GM19239 (cell line): ENCODE measurements around the gene SPSB1.
A peak's percentile ranks its signal among the peaks of the same experiment; 100 is the strongest.

Source experiments
- DNase-seq: peaks from one replicate; pipeline ENCODE4 v3.0.0; 2011; ENCODE audit warnings: low spot score; ENCODE audit not compliant: insufficient read length
- FAIRE-seq: peaks from 2 replicates; lab custom pipeline; 2011; peaks lifted over from hg19 to GRCh38; lab: Jason Lieb, UNC

SPSB1 gene

DNA sequence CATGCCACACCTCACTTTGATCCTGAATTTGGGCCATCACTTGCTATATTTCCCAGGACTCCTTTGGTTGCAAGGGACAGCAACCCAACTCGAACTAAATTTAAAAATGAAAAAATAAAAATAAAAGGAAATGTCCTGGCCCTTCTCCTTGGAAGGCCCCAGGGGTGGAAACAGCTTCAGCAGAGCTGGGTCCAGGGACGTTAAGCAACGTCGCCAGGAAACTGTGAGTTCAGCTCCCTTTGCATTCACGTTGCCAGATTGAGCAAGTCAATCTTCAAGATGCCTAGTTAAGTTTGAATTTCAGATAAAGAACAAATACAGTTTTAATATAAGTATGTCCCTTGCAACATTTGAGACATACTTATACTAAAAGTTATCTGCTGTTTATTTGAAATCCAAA, 14.6 kb upstream of the SPSB1 start:
- FAIRE-seq (no peak), DNase-seq (no peak)

DNA sequence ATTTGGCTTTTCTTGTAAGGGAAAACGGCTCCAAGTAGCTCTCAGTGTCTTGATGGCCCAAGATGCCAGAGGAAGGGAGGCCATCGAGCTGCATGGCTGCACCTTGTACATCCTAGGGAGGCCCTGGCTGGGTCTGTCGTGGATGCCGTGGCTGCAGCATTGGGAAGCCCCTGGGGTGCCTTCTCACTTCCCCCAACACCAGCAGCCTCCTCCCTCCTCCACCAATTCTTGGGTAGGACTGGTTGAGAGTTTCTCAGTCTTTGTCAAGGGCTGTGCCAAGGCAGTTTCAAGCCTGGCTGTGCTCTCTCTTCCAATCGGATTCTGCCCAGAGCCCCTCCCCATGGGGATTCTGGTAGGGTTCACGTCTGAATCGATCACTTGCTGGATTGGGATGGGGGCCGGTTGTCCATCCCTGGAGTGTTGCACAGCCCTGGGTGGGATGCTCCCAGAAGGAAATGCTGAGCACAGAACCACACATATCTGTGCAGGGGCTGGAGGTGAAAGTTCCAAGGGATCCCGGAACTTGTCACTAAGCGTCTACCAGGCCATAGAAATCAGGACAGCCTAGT, 14.0 kb upstream of the SPSB1 start:
- no peak for DNase-seq
- FAIRE-seq, result no peak

DNA sequence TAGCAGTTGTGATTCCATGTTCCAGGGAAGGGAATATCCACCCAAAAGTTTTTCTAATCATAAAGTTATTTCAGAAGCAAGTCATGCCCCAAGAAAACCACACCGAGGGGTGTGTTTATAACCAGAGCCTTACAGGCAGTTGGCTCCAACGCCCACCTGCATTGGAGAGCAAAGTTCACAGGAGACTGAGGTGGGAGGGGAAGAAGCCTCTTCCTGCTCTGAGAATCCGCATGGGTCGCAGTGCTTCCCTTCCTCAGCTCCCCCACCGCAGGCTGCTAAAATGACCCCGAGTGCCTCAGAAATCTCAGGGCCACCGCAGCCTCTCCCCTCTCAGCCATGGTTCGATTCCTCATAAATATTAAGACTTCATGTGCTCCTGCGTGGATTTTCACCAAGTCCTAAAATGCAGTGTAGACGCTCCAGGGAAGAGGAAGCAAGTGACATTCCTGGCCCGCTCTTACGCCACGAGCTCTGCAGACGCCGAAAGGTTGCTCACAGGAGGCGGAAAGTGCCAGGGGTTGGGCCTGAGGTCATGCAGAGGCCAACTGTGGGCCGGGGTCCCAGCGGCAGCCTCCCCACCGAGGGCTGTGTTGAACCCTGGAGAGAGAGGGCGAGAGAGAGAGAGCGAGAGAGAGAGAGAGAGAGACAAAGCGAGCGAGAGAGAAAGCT, 13.4 kb upstream of the SPSB1 start:
- DNase-seq (no peak), FAIRE-seq (no peak)

DNA sequence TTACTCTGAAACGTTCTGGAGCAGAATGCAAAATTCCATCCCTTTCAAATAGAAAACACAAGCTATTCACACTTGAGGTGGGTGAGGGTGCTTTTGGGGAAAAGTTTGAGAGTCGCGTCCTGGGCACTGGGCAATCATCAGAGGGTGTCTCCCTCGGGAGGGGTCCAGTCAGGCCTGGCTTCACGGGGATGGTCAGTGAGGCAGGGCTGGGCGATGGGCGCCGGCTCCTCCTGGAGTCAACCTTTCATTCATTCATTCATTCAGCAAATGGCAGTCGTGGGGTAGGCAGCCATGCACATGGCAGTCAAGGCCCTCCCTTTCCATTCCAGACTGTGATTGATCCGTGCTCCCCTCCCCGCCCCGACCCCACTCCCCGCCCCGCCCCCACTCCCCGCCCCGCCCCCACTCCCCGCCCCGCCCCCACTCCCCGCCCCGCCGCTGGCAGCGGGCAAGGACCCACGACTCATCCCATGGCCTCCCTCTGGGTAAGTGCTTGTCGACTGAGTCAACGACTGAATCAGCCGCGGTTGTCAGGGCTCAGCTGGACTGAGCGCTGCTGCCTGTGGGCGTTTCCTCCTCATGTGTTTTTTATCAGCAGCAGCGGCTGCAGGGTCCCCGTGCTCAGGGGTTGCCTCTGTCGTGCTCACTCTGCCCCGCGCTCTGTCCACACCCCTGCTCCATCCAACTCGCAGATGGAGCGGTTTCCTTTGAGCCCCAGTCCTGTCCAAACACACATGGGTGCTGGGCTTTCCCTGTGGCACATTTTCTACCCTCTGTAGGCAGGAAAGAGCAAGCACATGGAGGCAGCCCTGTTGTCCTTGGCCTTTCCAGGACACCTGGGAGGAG, 12.5 kb upstream of the SPSB1 start:
- DNase-seq, result no peak
- no peak for FAIRE-seq

DNA sequence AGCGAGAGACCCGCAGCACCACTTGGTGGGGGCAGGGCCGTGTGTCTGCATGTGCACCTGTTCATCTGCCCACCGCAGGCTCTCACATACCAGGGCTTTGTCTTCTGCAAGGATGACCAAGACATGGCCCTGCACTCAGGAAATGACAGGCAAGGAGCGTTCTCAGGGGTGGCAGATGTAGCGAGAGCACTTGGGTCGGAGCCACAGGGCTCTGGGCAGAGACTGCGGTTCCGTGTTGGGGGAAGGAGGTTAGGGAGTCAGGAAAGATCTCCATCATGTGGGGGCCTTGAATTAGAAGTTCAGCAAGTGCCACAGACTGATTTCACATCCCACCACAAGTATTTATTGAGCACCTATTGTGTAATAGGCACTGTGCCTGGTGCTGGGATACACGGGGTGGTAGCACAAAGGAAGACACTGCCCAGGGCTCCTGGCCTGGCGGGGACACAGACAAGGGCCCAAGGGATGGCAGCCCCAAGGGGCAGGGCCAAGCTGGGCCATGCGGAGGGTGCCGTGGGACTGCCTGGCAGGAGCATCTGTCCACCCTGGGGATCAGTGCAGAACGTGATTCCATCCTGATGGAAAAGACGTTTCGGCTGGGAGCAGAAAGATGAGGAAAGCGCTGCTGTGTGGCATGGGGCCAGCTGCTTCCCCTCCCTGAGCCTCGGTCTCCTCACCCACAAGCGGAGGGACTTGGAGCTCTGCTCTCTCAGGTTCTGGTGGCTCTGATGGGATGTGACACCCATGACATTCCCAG, 11.4 kb upstream of the SPSB1 start:
- no peak for DNase-seq
- FAIRE-seq, result no peak

DNA sequence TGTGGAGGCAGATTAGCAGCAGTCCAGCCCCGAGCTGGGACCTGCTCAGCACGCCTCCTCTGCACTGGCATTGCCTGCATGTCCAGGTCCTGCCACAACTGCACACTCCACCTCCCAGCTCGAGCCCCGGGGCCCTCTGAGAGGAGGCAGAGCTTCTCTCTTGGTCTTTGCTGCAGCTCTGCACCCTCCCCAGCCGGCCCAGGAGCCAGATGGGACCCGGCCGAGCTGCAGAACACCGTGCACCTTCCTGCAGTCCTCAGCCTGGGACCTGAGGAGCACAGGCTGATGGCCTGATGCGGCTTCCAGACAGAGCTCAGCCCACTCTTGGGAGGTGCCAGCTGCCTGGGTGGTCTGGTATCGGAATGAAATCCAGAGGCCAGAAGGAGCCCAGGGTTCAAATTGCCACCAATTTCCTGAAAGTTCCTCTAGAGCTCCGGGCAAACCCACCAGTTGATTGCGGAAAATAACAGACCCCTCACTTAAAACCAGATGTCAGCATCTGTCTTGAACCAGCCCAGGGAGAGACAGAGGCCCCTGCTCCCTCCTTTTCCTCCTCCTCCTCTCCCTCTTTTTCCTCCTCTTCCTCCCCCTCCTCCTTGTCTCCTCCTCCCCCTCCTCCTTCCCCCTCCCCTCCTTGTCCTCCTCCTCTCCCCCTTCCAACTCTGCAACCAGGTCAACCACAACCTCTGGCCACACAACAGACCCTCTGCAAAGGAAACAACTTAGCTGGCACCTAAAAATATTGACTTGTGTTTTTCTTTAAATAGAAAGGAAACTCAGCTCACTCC, 10.6 kb upstream of the SPSB1 start:
- no peak for DNase-seq

DNA sequence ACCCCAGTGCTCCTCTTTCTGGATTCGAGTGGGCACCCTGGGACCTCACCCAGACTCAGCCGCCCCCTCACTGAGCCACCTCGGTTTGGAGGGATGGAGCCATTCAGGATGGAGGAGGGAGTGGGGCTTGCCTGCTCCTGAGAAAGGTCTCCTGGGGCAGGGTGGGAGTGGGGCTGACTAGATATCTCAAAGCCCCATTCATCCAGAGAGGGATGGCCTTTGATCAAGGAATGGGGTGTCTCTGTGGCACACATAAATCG, 10.1 kb upstream of the SPSB1 start:
- no peak for FAIRE-seq

More for the DNA sequence above, 10.6 kb upstream of the SPSB1 start:
- FAIRE-seq, result no peak

DNA sequence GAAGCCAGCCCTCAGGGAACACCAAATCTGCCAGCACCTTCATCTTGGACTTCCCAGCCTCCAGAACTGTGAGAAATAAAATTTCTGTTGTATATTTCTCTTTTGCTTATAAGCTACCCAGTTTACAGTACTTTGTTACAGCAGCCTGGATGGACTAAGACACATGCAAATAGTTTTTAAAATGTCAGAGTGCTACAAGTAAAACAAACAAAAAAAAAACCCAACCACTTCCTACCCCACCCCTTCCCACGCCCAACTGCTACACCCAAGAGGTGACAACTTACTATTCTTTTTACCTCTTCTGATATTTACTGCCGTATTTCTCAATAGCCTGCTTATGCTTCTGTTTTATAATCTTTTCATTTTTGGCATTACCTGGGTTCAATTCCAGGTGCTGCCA, 8.6 kb upstream of the SPSB1 start:
- FAIRE-seq (no peak), DNase-seq (no peak)

More for the DNA sequence above, 10.1 kb upstream of the SPSB1 start:
- no peak for DNase-seq

DNA sequence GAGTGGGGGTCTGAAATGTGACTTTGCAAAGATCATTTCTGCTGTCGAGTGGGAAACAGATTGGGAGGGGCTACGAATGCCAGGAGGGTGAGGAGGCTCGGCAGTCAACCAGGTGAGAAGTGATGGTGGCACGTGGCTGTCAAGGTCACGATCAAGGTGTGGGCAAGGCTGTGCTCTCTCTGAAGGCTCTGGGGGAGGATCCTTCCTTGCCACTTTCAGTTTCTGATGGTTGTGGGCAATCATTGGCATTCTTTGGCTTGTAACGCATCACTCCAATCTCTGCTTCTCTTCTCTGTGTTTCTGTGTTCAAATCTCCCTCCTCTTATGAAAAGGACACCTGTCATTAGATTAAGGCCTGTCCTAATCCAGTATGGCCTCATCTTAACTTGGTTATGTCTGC, 6.1 kb upstream of the SPSB1 start:
- DNase-seq (no peak), FAIRE-seq (no peak)

DNA sequence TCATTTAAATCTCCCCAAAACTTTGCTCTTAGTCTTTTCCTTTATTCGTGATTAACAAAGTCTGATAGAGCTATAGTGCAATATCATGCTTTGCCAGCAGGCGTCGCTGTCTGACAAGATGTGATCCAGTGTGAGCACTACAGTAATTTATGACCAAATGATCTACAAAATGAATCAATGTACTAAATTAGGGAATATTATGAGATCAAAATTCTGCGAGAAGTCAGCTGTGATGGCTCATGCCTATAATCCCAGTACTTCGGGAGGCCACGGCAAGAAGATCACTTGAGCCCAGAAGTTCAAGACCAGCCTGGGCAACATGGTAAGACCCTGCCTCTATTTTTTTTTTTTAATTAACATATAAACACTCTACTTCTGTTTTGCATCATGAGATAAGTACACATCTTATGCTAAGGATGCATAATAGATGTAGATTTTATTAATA, 3.6 kb upstream of the SPSB1 start:
- DNase-seq (no peak), FAIRE-seq (peak; percentile 81)

DNA sequence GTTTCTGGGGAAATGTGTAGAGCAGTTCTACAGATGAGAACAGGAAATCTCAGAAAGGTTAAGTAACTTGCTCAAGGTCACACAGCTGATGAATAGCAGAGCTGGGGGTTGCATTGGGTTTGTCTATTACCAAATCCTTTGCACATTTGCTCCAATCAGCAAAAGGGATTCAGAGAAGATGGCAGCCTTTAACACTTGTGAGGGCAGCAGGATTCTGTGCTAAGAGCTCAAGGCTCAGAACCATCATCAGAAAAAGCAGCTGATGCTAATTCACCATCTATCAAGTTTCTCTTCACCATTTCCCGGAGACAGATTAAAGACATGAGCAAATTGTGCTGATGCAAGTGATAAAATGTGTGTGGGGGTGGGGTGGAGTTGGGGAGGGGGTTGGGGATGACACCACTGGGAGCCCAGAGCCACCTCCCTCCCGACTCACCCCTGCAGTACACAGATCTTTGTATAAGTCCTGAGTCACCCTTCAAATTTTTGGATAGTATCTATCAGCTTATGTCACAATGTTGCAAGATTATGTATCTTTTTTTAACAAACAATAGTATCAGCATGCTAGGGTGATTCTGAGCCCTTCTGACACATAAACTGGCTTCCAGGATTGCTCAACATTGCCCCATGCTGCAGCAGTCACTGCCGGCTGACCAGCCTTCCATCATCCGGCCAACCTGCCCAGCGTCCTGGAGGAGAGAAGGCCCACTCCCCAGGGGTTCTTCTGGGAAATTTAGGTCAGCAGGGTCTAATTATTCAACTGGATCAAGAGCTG, 2.8 kb upstream of the SPSB1 start:
- no peak for FAIRE-seq
- DNase-seq, result no peak

DNA sequence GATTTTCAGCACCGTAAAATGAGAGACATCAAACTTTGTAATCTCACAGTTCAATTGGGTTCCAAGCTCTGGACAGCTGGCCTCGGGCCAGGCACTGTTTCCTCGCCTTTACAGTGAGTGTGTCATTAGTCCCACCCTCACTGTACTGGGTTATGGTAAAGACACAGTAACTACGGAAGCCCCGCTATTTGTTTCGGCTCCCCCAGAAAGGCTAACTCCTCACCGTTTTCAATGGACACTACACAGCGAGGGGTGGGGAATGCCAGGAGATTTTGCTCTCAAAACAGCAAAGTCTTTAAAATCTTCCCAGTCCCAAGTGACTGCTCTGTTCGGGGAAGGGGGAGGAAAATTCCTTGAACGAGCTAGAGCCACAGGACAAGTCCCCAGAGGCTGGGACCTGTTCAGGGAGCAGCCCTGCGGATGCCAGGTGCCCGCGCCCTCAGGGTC, 757 bp upstream of the SPSB1 start:
- FAIRE-seq (no peak), DNase-seq (no peak)

DNA sequence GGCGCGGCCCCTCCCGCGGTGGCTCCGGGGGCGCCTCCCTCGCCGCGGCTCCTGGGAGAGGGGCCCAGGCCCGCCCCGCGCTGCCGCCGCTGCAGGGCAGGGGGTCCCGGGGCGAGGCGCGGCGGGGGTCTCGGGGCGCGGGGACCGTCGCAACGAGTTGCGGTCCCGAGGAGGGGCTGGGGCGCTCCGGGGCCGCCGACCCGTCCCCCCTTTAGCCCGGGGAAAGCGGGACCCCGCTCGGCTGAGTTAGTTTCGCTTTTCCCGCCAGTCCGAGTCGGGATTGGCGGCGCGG, 493 bp downstream of the SPSB1 start:
- no peak for DNase-seq
- FAIRE-seq, result no peak

DNA sequence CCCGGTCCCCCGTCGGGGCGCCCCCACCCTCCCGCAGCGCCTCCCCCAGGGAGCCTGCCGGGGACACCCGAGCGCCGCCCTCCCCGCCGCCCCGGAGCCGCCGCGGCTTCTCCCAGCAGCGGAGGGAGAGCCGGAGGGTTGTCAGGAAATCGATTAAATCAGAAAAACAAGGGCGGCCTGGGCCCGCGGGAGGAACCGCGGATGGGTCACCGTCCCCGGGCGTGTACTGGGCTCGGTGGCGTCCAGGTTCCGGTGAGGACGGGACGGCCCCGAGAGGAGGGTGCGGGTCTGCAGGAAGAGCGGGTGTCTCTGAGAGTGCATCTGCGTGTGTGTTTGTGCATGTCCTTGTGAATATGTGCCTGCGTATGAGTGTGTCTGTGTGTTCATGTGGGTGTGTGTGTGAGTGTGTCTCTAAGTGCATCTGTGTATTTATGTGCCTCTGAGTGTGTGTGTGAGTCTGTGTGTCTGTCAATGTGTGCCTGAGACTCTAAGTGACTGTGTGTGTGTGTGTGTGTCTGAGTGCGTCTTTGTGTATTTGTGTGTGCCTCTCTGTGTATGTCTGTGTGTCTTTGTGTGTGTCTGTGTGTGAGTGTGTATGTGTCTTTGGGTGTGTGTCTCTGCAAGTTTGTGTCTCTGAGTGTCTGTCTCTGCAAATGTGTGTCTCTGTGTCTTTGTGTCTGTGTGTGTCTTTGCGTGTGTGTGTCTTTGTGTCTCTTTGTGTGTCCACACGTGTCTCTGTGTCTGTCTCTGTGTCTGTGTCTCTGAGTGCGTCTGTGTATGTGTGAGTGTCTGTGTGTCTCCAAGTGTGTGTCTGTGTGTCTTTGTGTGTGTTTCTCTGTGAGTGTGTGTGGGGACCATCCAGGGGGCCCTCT, 1.1 kb downstream of the SPSB1 start:
- no peak for DNase-seq
- FAIRE-seq, result no peak

DNA sequence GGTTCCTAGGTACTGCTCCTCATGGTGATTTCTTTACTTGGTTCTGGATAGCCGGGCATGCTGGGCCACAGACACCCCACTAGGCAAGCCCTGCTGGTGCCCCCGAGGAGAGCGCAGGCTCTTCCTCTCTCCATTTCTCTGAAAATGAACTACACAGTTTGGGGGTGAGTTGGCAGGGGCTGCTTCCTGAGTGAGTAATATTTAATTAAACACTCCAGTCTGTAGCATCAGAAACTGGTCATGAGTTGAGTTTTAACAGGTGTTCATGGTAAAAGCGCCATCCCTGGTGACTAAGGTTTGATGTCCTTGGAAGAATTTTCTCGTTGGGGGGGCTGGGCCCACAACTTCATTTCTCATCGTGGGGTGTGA, 1.7 kb downstream of the SPSB1 start:
- no peak for DNase-seq

DNA sequence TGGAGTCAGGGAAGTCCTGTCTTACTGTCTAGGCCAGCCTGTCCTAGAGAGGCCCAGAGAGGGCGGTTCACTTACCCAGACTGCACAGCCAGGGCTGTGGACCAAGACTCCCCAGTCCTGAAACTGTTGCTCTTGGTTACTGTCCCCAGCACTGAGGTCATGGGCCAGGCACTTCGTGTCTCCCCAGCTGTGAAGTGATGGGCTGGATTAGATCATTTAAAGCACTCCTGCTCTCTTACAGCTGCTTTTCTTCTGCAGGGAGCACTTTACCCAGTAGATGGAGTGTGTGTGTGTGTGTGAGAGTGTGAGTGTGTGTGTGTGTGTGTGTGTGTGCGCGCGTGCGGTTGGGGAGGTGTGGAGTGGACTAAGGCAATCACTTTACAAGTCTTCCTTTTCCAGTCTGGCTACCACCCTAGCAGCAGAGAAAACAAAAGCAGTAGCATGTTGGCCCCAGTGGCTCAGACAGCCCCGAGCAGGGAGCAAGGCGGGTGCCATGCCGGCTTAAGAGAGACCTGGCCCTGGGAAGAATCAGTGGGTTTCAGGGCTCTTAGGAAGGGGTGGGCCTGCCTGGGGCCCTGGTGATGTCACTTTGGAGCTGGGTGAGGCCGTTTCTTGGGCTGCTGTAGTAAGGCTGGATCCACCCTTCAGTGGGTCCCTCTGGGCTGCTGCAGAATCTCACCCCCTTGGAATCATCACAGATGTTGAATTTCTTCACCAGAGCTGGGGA, 2.4 kb downstream of the SPSB1 start:
- DNase-seq (no peak), FAIRE-seq (no peak)

More for the DNA sequence above, 1.7 kb downstream of the SPSB1 start:
- no peak for FAIRE-seq

DNA sequence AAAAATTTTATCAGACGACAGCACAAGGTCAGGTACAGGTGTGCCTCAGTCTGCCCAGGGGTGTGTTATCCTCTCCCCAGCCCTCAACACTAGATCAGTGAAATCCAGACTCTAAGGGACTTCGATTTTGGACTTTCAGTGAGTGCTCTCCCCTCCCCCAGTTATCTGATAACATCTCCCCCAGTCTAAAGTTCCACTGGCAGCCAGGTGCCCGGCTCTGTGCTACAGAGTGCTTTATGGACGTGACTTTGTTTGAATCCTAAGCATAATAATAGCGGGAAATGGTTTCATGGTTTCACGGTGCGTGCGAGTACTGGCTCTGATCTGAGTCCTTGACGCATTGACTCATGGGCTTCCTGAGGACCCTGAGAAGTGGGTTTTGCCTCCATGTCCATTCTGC, 3.2 kb downstream of the SPSB1 start:
- no peak for DNase-seq
- no peak for FAIRE-seq

DNA sequence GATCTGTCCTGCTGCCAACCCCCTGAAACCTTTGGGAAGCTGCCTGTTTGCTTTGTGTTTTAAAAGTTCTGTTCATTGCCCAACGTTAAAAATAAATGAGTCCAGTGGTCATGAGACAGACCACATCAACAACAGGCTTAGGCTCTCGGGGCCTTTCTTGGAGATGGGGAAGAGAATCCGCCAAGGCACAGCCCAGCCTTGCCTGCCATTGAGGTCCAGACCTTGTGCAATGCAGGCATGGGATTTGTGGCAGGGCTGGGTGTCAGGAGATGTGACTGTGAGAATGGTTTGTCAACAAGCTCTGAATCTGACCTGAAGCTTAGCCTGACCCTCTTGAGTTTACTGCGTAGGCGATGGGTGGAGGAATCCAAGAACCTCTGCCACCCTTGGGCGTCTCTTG, 4.2 kb downstream of the SPSB1 start:
- FAIRE-seq, result no peak
- no peak for DNase-seq
